Measurements from ENCODE around the gene CADM3.

- TF ChIP-seq POLR2A (IDR thresholded peaks at IDR 0.05) (no peak), CTCF (IDR thresholded peaks at IDR 0.05) (no peak)
Observed at GRCh38 chr1:159203610-159204009, 32.2 kb downstream of the CADM3 start.

All from tibial nerve (tissue), 3 donors.